K562 (cell line): ENCODE data around the gene PGM5.
"Not testable (repeated sequence)": the region's sequence is repeated elsewhere in the genome, so short reads cannot be mapped to it uniquely, and the experiment has no call there.

Experiments
- CCAR2 ChIP-seq: fragments of 200-400 bp; formaldehyde crosslinking; IDR thresholded peaks from 2 replicates; pipeline ENCODE4 v1.6.1; 2017; ENCODE audit warnings: mild to moderate bottlenecking, low read depth, low read length
- CTCF ChIP-seq, 3 experiments: IDR thresholded peaks in 2 of 3; conservative IDR thresholded peaks in 1 of 3; 2 replicates each; pipeline ENCODE4 v1.5.1; 2011 to 2012; ENCODE audit warnings: low read length in 3 of 3, mild to moderate bottlenecking in 3 of 3, control low read depth in 2 of 3, improper control_type of control experiment in 1 of 3, inconsistent platforms in 1 of 3, low read depth in 1 of 3, mixed read lengths in 1 of 3, moderate library complexity in 1 of 3; ENCODE audit not compliant: insufficient read depth in 2 of 3
- KDM5B ChIP-seq: fragments of 200-600 bp; sonication (generic); IDR thresholded peaks from 2 replicates; pipeline ENCODE4 v1.6.1; 2012; ENCODE audit warnings: low read depth, mild to moderate bottlenecking, moderate library complexity, low read length, control low read depth, inconsistent platforms; ENCODE audit not compliant: insufficient replicate concordance
- MYC ChIP-seq, 2 experiments: fragments of 250-450 bp in 1 of 2; sonication (Bioruptor Pico) in 1 of 2; IDR thresholded peaks; 2 replicates each; pipeline versions ENCODE4 v1.5.1 to v1.6.1; 2012 to 2021; ENCODE audit warnings: low read depth in 2 of 2, borderline replicate concordance in 1 of 2, improper control_type of control experiment in 1 of 2, low read length in 1 of 2, mild to moderate bottlenecking in 1 of 2, moderate library complexity in 1 of 2
- NKRF ChIP-seq: fragments of 450-650 bp; IDR thresholded peaks from 2 replicates; pipeline ENCODE4 v1.6.1; 2016; ENCODE audit warnings: borderline replicate concordance
- POLR2A ChIP-seq: fragments of 450-650 bp; conservative IDR thresholded peaks from 2 replicates; pipeline ENCODE4 v1.6.1; 2016
- YY1 ChIP-seq, 3 experiments: IDR thresholded peaks; 2 replicates each; pipeline ENCODE4 v1.6.1; 2011; ENCODE audit warnings: low read length in 2 of 3, mild to moderate bottlenecking in 2 of 3, moderate library complexity in 2 of 3, borderline replicate concordance in 1 of 3, control low read depth in 1 of 3, low read depth in 1 of 3; ENCODE audit not compliant: insufficient read depth in 3 of 3, insufficient replicate concordance in 2 of 3, control insufficient read depth in 1 of 3, insufficient read length in 1 of 3; ENCODE audit errors: extremely low read depth in 1 of 3
- TF ChIP-seq, protein P1 (sequence below): fragments of 250-450 bp; sonication (Bioruptor Pico); IDR thresholded peaks from 2 replicates; pipeline ENCODE4 v1.8.0; 2021; ENCODE audit warnings: moderate library complexity, mild to moderate bottlenecking, inconsistent platforms

- TF ChIP-seq YY1 (IDR thresholded peaks at IDR 0.05; ENCODE audit: borderline replicate concordance in 1 of 3, control insufficient read depth in 1 of 3, extremely low read depth in 1 of 3, insufficient read depth in 3 of 3, insufficient read length in 1 of 3, insufficient replicate concordance in 2 of 3, low read depth in 1 of 3, low read length in 2 of 3); CTCF (IDR thresholded peaks at IDR 0.05 in 2 of 3, conservative IDR thresholded peaks at IDR 0.05 in 1 of 3; ENCODE audit: insufficient read depth in 2 of 3, low read depth in 1 of 3, low read length in 3 of 3); KDM5B; POLR2A; MYC (IDR thresholded peaks at IDR 0.05; ENCODE audit: low read depth, low read length); MYC (CRISPR knock-in tag; IDR thresholded peaks at IDR 0.05; ENCODE audit: borderline replicate concordance, low read depth); CCAR2; NKRF: not testable (repeated sequence)
- TF ChIP-seq, protein P1, sequence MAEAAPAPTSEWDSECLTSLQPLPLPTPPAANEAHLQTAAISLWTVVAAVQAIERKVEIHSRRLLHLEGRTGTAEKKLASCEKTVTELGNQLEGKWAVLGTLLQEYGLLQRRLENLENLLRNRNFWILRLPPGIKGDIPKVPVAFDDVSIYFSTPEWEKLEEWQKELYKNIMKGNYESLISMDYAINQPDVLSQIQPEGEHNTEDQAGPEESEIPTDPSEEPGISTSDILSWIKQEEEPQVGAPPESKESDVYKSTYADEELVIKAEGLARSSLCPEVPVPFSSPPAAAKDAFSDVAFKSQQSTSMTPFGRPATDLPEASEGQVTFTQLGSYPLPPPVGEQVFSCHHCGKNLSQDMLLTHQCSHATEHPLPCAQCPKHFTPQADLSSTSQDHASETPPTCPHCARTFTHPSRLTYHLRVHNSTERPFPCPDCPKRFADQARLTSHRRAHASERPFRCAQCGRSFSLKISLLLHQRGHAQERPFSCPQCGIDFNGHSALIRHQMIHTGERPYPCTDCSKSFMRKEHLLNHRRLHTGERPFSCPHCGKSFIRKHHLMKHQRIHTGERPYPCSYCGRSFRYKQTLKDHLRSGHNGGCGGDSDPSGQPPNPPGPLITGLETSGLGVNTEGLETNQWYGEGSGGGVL: not testable (repeated sequence)
These were observed 4.7 kb upstream of the PGM5 start for GRCh38 chr9:68351689-68352088.
